Panc1 (cell line): ENCODE data around the gene CYSLTR1.

Experiments used
- POLR2AphosphoS5 ChIP-seq: IDR thresholded peaks from 2 replicates; pipeline ENCODE4 v1.6.1; 2012; ENCODE audit warnings: mild to moderate bottlenecking, low read depth, low read length, moderate library complexity
- SIN3A ChIP-seq: IDR thresholded peaks from 2 replicates; pipeline ENCODE4 v1.6.1; 2012; ENCODE audit warnings: low read depth, mild to moderate bottlenecking, low read length, moderate library complexity, borderline replicate concordance; ENCODE audit not compliant: insufficient read depth
- TCF7L2 ChIP-seq: IDR thresholded peaks from 2 replicates; pipeline ENCODE4 v1.6.1; 2011; ENCODE audit warnings: mild to moderate bottlenecking, low read depth, low read length, inconsistent platforms
- TF ChIP-seq, protein P1 (sequence below): fragments of 450-650 bp; IDR thresholded peaks from 2 replicates; pipeline ENCODE4 v1.5.1; 2017; ENCODE audit warnings: mild to moderate bottlenecking
- TF ChIP-seq, protein P2 (sequence below), 2 experiments: IDR thresholded peaks; 2 replicates each; pipeline ENCODE4 v1.6.1; 2011 to 2012; ENCODE audit warnings: low read depth in 2 of 2, control low read depth in 1 of 2, low read length in 1 of 2, mild to moderate bottlenecking in 1 of 2, moderate library complexity in 1 of 2; ENCODE audit not compliant: insufficient read depth in 1 of 2

- TF ChIP-seq POLR2AphosphoS5 (no peak), SIN3A (no peak), TCF7L2 (no peak)
- TF ChIP-seq, protein P1, sequence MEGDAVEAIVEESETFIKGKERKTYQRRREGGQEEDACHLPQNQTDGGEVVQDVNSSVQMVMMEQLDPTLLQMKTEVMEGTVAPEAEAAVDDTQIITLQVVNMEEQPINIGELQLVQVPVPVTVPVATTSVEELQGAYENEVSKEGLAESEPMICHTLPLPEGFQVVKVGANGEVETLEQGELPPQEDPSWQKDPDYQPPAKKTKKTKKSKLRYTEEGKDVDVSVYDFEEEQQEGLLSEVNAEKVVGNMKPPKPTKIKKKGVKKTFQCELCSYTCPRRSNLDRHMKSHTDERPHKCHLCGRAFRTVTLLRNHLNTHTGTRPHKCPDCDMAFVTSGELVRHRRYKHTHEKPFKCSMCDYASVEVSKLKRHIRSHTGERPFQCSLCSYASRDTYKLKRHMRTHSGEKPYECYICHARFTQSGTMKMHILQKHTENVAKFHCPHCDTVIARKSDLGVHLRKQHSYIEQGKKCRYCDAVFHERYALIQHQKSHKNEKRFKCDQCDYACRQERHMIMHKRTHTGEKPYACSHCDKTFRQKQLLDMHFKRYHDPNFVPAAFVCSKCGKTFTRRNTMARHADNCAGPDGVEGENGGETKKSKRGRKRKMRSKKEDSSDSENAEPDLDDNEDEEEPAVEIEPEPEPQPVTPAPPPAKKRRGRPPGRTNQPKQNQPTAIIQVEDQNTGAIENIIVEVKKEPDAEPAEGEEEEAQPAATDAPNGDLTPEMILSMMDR, result no peak
- TF ChIP-seq, protein P2, sequence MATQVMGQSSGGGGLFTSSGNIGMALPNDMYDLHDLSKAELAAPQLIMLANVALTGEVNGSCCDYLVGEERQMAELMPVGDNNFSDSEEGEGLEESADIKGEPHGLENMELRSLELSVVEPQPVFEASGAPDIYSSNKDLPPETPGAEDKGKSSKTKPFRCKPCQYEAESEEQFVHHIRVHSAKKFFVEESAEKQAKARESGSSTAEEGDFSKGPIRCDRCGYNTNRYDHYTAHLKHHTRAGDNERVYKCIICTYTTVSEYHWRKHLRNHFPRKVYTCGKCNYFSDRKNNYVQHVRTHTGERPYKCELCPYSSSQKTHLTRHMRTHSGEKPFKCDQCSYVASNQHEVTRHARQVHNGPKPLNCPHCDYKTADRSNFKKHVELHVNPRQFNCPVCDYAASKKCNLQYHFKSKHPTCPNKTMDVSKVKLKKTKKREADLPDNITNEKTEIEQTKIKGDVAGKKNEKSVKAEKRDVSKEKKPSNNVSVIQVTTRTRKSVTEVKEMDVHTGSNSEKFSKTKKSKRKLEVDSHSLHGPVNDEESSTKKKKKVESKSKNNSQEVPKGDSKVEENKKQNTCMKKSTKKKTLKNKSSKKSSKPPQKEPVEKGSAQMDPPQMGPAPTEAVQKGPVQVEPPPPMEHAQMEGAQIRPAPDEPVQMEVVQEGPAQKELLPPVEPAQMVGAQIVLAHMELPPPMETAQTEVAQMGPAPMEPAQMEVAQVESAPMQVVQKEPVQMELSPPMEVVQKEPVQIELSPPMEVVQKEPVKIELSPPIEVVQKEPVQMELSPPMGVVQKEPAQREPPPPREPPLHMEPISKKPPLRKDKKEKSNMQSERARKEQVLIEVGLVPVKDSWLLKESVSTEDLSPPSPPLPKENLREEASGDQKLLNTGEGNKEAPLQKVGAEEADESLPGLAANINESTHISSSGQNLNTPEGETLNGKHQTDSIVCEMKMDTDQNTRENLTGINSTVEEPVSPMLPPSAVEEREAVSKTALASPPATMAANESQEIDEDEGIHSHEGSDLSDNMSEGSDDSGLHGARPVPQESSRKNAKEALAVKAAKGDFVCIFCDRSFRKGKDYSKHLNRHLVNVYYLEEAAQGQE (IDR thresholded peaks at IDR 0.05; ENCODE audit: insufficient read depth in 1 of 2, low read depth in 2 of 2, low read length in 1 of 2), result no peak
Observed at GRCh38 chrX:78377186-78377585, 49.8 kb upstream of the CYSLTR1 start.
